ENCODE measurements around the gene ELK3. TPM values are rescaled to one million over a fixed set of nuclear protein-coding genes. Genes with fewer than 3 reads are reported as not detected.

Gene ELK3
- total RNA-seq, 2 donors from 2014 or later: 15.1 to 16.3 TPM

DNA sequence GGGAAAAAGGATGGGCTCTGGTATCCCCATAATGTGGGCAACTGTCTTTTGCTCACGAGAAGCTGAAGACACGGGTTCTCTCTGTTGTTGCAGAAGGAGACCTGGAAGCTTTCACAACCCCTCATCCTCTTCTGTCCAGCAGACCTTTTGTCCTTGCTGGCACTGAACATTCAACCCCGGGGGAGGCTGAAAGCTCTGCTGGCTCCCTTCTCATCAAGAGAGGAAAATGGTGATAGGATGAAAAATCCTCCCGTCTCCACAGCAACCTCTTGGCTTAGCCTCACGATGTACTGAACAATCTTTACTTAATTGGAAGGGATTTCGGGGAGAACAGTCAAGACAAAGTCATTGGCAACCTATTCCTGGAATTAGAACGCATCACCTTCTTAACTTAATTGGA lies 39.0 kb downstream of the ELK3 start:
- H3K4me3 ChIP-seq: no peak overlapping the region
- DNase-seq (ENCODE audit: low spot score): peak; percentile 73
- H3K9me3 ChIP-seq: no peaks in the 10 kb centered on the region
- peak overlapping the region; percentile 82 to 91 for H3K27ac ChIP-seq
- H3K4me1 ChIP-seq: peaks cover 0 to 56% of the 10 kb centered on the region in 2 donors
- H3K27me3 ChIP-seq: no peaks in the 10 kb centered on the region
- H3K36me3 ChIP-seq: no peaks in the 10 kb centered on the region
- TF ChIP-seq, protein P1, sequence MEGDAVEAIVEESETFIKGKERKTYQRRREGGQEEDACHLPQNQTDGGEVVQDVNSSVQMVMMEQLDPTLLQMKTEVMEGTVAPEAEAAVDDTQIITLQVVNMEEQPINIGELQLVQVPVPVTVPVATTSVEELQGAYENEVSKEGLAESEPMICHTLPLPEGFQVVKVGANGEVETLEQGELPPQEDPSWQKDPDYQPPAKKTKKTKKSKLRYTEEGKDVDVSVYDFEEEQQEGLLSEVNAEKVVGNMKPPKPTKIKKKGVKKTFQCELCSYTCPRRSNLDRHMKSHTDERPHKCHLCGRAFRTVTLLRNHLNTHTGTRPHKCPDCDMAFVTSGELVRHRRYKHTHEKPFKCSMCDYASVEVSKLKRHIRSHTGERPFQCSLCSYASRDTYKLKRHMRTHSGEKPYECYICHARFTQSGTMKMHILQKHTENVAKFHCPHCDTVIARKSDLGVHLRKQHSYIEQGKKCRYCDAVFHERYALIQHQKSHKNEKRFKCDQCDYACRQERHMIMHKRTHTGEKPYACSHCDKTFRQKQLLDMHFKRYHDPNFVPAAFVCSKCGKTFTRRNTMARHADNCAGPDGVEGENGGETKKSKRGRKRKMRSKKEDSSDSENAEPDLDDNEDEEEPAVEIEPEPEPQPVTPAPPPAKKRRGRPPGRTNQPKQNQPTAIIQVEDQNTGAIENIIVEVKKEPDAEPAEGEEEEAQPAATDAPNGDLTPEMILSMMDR (IDR thresholded peaks at IDR 0.05): no peak

DNA sequence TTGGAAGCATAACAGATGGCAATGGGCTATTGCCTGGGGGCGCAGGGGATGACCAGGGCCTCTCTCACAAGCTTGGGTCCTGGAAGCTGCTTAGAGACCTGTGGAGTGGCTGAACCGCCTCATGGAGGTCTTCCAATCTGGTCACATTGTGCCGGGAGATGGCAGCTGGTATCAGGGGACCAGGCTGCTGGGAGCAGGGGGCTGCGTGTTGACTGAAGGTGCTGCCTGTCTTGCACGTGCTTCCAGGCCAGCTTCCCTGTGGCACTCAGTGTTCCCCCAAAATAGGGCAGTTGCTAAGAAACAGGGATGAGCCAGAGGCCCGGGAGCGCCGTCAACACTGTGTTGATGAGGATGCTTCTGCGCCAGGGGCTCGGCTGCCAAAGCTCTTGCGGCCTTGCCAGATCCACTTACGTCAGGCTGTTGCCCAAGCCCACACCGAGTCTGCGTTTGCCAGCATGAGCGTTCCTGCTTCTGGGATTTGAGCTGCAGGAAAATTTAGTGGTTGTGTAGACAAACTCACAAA lies 39.8 kb downstream of the ELK3 start:
- no peaks in the 10 kb centered on the region for H3K9me3 ChIP-seq
- no peaks in the 10 kb centered on the region for H3K27me3 ChIP-seq
- peaks cover 0 to 64% of the 10 kb centered on the region in 2 donors for H3K4me1 ChIP-seq
- H3K36me3 ChIP-seq: no peaks in the 10 kb centered on the region
- peak; percentile 97 for DNase-seq (ENCODE audit: low spot score)
- H3K4me3 ChIP-seq: no peak overlapping the region
- H3K27ac ChIP-seq: peak overlapping the region; percentile 82 to 91
- TF ChIP-seq, protein P1 (IDR thresholded peaks at IDR 0.05): no peak

DNA sequence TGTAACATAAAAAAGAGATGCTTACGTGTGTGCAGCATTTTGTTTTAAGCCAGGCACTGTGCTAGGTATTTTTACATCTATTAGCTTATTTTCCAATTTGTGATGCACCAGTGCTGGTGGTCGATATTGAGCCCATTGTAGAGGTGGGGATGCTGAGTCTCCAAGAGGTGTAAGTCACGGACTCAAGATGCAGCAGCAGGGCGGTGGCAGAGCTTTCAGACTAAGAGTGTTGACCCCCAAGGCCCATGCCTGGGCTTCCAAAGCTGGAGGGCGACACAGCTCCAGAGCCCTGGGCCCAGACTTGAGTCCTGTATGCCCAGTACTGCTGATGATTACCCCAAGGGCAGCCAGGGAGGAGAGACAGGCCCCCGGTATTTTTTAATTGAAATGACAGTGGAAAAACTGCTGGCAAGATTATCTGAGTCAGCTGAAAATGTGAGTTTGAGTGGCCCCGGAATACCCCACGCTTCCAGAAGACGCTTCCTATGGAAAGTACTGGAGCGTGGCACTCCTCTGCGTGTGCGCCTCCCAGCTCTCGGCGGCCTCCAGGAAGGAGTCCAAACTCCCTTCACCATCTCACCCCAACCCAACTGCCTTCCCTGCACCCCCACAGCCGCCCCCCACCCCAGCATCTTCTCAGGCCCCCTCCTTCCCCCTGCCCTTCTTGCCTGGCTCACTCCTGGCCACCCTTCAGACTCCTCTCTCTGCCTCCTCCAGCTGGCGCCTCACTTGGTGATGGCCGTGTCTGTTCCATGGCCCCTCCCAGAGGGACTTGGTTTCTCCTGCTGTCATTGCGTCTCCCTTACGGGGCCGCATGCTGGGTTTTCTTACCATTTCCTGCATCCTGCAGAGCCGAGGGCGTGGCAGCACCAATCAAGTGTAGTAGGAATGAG lies 40.7 kb downstream of the ELK3 start:
- Histone ChIP-seq H3K4me1 (peaks cover 0 to 72% of the 10 kb centered on the region in 2 donors), H3K27me3 (no peaks in the 10 kb centered on the region), H3K27ac (peak overlapping the region; percentile 82 to 91), H3K4me3 (no peak overlapping the region), H3K36me3 (no peaks in the 10 kb centered on the region), H3K9me3 (no peaks in the 10 kb centered on the region)
- TF ChIP-seq, protein P1 (IDR thresholded peaks at IDR 0.05): no peak
- no peak for DNase-seq (ENCODE audit: low spot score)

DNA sequence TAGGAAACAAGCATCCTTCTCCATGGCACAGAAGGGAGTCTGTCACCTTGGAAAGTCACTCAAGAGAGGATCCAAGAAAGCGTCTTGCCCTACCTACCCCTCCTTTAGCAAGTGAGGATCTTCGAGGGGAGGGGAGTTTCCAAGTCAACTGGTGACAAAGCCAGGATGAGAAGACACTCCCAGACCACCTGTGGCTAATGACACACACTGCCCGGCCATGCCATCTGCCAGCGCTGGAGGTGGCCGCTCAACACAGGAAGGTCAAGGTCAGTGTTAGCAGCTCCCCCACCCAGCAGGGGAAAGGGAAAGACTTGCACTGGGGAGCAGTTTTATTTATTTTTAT lies 41.3 kb downstream of the ELK3 start:
- TF ChIP-seq, protein P1 (IDR thresholded peaks at IDR 0.05): no peak
- H3K27ac ChIP-seq: peak overlapping the region; percentile 82 to 91
- DNase-seq (ENCODE audit: low spot score): no peak
- no peaks in the 10 kb centered on the region for H3K9me3 ChIP-seq
- no peaks in the 10 kb centered on the region for H3K36me3 ChIP-seq
- no peak overlapping the region for H3K4me3 ChIP-seq
- H3K4me1 ChIP-seq: peaks cover 0 to 79% of the 10 kb centered on the region in 2 donors
- H3K27me3 ChIP-seq: no peaks in the 10 kb centered on the region

DNA sequence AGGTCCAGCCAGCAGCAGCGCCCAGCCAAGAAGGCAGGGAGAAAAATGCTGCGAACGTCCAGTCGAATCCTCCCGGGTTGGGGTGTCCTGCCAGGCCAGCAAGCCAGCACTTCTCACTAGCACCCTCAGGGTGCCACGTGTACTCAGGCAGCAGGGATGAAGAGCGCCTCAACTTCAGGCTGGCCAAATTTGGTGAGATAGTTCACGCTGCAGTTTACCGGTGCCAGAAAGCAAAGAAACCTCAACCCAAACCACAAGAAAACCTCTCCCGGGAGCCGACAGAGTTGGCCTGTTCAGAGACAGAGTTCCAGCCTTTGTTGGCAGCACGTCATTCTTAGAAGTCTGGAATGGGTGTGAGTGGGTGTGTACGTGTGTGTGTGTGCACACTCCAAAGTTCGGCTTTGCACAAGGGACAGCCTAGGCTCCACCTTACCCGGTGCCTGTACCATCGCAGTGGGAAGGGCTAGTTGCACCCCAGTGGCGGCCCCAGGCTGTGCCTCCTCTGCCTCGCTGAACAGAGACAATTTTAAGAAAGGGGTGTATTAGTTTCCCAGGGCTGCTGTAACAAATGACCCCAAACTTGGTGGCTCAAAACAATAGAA lies 42.1 kb downstream of the ELK3 start:
- DNase-seq (ENCODE audit: low spot score): no peak
- H3K27me3 ChIP-seq: no peaks in the 10 kb centered on the region
- H3K36me3 ChIP-seq: no peaks in the 10 kb centered on the region
- H3K4me3 ChIP-seq: no peak overlapping the region
- H3K27ac ChIP-seq: peak overlapping the region; percentile 82 to 91
- TF ChIP-seq, protein P1 (IDR thresholded peaks at IDR 0.05): no peak
- no peaks in the 10 kb centered on the region for H3K9me3 ChIP-seq
- H3K4me1 ChIP-seq: peaks cover 0 to 87% of the 10 kb centered on the region in 2 donors

All from right atrium auricular region (tissue), 2 donors.